ENCODE results near the gene CCDC121. TPM values are rescaled to one million over a fixed set of nuclear protein-coding genes. Genes with fewer than 3 reads are reported as not detected.

CCDC121 gene
- 1.8 and 2.3 TPM in 2 replicates for total RNA-seq

DNA sequence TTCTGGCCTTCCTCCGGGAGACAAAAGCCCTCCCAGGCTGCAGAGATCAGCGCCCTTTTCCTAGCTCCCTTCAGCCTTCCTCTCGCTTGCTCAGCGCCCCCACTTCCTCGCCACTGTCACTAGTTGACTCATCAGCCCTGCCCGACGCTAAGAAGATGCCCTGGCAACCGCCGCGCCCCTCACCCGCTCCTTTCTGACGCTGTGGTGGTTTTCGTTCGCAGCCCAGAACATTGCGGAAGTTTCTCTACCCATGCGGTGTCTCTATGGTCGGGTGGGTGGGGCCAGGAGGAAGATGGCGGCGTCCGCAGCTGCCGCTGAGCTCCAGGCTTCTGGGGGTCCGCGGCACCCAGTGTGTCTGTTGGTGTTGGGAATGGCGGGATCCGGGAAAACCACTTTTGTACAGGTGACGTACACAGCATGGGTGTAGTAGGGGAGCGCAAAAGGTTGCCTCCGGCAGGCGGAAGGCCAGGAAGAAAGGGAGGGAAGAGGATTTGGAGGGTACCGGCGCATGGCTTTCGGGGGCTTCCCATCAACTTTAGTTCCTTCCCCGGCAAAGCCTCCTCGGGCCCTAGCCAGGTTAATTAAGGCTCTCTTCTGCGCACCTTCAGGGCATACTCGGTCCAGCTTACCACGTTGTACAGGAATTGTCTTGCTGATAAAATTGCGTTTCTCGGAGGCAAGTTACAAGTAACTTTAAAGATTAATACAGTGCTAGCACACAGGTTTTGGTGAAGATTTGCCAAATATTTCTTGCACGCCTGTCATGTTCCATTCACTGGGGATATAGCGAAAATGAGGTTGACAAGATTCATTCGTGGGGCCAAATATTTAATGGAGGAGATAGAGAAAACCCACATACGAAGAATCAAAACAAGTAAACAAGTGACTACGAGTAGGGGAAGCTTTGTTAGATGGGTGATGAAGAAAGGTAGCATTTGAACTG lies at the start of gene CCDC121, which contains the start of gene GPN1:
Gene CCDC121 (minus strand): TSS at position 246 of the 943 bp plus-strand sequence. CDS start 1,213 bp downstream, outside the sequence.
Gene GPN1 (plus strand): TSS at position 284 of the 943 bp plus-strand sequence. CDS start 9 bp downstream, at position 293.

GRCh38 chr2:27663285-27664153 lies 34.7 kb upstream of the CCDC121 start, which contains the start of the genes SLC4A1AP and SUPT7L:
SLC4A1AP (plus strand) TSS chr2:27663889; CDS start chr2:27663915, 26 bp downstream.
SUPT7L (minus strand) TSS chr2:27663614; CDS start chr2:27662192, 1,422 bp downstream.

GRCh38 chr2:27582695-27583389 lies 46.0 kb downstream of the CCDC121 start, which contains the start of gene ZNF512:
ZNF512 (plus strand) TSS chr2:27583042; CDS start chr2:27583113, 71 bp downstream.

Small RNAs within 50 kb of the gene (small RNA-seq; reads per million reads assigned to genes)
- not detected for gene RF00340

Other genes starting within 250 kb of the CCDC121 start
- 5.4 and 6.5 TPM in 2 replicates for gene ZNF513, start 248.3 kb downstream of the CCDC121 start, total RNA-seq
- 51.8 and 52.4 TPM in 2 replicates for gene PPM1G, start 219.4 kb downstream of the CCDC121 start, total RNA-seq
- 135 and 145 TPM in 2 replicates for gene NRBP1, start 200.4 kb downstream of the CCDC121 start, total RNA-seq
- gene KRTCAP3, start 186.6 kb downstream of the CCDC121 start, total RNA-seq: not detected in 2 replicates
- gene IFT172, start 139.3 kb downstream of the CCDC121 start, total RNA-seq: 29.3 and 30.7 TPM in 2 replicates
- 24.2 and 25.1 TPM in 2 replicates for gene FNDC4, start 133.8 kb downstream of the CCDC121 start, total RNA-seq
- gene GCKR, start 132.2 kb downstream of the CCDC121 start, total RNA-seq: 0.43 and 0.78 TPM in 2 replicates
- 25.6 and 25.9 TPM in 2 replicates for gene ZNF512, start 46.0 kb downstream of the CCDC121 start, total RNA-seq
- 35.8 and 37.5 TPM in 2 replicates for gene GPN1, start within 50 bp of the CCDC121 start, total RNA-seq
- gene SUPT7L, start 34.6 kb upstream of the CCDC121 start, total RNA-seq: 35.9 and 41.4 TPM in 2 replicates
- 29.8 and 31.8 TPM in 2 replicates for gene SLC4A1AP, start 34.9 kb upstream of the CCDC121 start, total RNA-seq
- gene MRPL33, start 142.7 kb upstream of the CCDC121 start, total RNA-seq: 88.6 and 104 TPM in 2 replicates